ENCODE results near the gene PIP4K2A.

PIP4K2A gene

GRCh38 chr10:22666287-22667092 is 47.9 kb downstream of the PIP4K2A start:
- DNase-seq (peak; percentile 50), ATAC-seq (peak; percentile 88)

DNA sequence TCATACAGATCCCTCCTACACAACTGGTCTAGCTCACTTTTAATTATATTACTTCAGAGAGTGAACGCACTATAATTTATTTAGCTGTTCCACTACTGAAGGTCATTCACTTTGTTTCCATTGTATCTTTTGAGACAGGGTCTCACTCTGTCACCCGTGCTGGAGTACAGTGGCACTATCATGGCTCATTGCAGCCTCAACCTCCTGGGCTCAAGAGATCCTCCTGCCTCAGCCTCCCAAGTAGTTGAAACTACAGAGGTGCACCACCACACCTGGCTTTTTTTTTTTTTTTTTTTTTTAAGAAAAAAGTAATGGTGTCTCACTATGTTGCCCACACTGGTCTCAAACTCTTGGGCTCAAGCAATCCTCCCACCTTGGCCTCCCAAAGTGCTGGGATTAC is 49.0 kb downstream of the PIP4K2A start:
- ATAC-seq: no peak
- no peak for DNase-seq

DNA sequence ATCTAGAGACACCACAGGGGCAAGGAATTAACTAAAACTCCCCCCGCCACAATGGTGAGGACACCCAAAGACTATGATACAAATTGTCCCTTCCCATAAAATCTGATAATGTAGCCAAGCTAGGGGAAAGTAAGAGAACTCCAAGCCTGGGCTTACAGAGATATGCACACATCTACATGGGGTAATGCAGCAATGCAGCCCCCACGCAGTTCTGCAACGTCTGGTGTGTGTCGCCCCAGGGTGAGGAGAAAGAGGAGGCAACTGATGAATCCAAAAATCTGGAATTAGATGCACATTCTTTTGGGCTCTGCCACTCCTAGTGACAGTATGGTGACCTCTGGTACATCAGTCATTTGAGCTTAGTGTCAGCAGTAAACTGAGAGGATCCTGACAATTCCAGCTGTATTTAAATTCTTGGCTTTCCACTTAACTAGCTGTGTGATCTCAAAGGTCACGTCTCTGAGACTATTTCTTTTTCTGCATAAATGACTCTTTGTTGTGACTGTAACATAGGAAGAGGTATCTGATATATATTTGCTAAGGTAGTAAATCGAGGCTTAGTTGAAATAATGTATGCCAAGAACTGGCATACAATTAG is 51.5 kb downstream of the PIP4K2A start:
- DNase-seq: no peak
- peak; percentile 19 for ATAC-seq

DNA sequence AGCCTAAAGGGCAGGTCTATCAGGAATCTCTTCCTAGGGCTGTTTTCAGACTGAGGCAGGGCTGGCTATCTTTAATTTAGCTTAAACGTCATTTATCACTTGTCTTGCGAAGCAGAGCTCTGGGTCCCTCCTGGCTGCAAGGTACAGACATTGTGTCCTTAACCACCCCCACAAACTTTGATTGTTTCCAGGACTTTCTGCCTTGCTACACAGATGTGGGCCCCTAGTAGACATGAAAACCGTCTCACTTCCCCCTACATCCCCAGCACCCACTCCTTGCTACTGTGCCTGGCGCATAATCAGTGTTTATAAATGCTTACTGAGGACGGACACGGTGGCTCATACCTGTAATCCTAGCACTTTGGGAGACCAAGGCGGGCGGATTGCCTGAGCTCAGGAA is 54.5 kb downstream of the PIP4K2A start:
- no peak for DNase-seq
- no peak for ATAC-seq

DNA sequence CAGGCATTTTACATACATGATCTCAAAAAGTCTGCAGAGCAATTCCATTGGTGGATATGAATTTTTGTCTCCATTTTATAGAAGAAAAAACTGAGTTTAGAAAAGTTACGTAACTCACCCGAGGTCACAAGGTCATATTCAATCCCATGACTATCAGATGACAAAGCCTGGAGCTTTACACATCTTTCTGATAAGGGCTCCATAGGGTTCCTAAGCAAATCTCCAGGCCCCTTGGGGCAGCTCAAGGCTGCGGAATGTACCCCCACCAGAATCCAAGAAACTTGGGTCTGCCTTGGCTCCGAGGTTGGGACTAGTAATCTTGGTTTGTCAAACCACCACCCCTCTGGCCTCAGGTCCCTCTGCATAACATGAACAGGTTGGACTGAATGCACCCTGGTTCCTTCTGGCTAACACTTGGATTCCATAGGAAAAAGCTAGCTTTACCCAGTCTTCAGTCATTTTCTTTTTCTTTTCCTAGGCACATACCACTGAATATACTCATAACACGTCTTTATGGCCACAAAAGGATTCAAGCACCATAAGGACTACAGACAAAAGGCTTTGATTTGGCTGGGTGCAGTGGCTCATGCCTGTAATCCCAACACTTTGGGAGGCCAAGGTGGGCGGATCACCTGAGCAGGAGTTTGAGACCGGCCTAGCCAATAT is 55.5 kb downstream of the PIP4K2A start:
- ATAC-seq (no peak), DNase-seq (no peak)

DNA sequence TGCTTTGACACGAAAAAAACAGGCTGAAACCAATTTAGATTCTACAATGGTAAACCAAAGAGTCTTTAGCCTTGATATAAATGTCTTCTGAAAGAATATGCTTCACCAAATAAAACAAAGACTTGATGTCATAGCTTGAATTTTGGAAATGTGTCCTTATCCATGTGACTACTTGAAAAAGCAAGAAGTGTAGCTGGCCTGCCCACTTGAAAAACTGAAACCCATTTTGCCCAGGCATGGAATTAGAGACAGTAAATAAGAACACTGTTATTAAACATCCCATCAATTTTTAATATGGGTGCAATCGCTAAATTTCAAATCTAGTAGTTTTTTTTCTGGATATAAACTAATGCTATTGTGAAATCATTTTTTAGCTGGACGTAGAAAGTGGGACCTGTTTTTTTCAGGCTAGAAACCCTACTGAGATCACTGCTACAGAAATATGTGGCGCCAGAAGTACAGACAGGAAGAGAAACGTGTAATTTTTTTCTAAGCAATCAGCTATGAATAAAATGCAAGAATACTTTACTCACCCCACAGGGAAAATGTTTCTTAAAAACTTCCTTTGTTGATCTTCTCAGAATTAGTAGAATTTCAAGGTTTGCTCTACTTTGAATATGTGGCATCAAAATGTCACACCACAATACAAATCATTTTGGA is 56.7 kb downstream of the PIP4K2A start:
- peak; percentile 30 for ATAC-seq
- no peak for DNase-seq

DNA sequence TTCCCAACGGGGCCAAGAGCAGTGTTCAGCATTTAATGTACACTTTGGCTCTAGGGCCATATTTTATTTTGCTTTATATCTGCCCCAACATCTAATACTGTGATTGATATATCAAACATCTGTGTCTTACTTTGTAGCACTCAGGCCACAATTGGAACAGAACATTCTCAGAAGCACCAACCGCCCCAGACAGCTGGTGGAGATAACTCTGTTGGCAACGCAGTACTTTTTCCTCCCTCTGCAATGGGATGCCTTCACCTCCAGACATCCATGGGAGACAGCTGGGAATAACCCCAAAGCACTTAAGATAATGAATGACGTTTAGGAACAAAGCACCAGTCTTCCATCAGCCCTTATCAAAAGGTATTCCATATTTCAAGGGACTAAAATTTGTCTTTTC is 57.4 kb downstream of the PIP4K2A start:
- no peak for DNase-seq

GRCh38 chr10:22656036-22656435 is 58.3 kb downstream of the PIP4K2A start:
- ATAC-seq (no peak), DNase-seq (no peak)

More for the DNA sequence above, 57.4 kb downstream of the PIP4K2A start:
- ATAC-seq: no peak

GRCh38 chr10:22655312-22655981 is 58.9 kb downstream of the PIP4K2A start:
- DNase-seq: no peak
- no peak for ATAC-seq

- ATAC-seq (peak; percentile 72), DNase-seq (peak; percentile 59)
Observed at GRCh38 chr10:22652988-22653481, 61.3 kb downstream of the PIP4K2A start.

- DNase-seq (peak; percentile 67), ATAC-seq (no peak)
Observed at GRCh38 chr10:22651276-22651980, 63.0 kb downstream of the PIP4K2A start.

- ATAC-seq (no peak), DNase-seq (no peak)
Observed at GRCh38 chr10:22649994-22650393, 64.4 kb downstream of the PIP4K2A start.

- DNase-seq: peak; percentile 57
- peak; percentile 31 for ATAC-seq
Observed at GRCh38 chr10:22649390-22649841, 65.0 kb downstream of the PIP4K2A start.

GRCh38 chr10:22648547-22648961 is 65.8 kb downstream of the PIP4K2A start:
- DNase-seq (no peak), ATAC-seq (peak; percentile 24)

- DNase-seq: no peak
- no peak for ATAC-seq
Observed at GRCh38 chr10:22647244-22647643, 67.1 kb downstream of the PIP4K2A start.

- peak; percentile 62 for ATAC-seq
- no peak for DNase-seq
Observed at GRCh38 chr10:22646388-22646853, 68.0 kb downstream of the PIP4K2A start.

DNA sequence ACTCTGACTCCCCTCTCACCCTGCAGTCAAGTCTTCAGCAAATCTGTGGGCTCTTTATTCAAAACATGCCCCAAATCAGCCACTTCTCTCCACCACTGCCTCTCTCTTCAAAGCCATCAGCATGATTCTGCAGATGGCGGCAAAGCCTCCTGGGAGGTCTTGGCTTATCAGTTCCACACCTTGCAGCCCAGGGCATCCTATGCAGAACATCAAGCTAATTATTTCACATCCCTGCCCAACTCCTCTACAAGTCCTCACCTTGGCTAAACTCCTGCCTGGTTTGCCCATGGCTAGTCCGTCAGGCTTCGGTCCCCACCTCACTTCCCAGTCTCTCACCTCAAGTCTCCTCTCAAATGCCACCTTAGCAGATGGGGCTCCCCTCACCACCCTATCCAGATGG is 70.2 kb downstream of the PIP4K2A start:
- ATAC-seq (no peak), DNase-seq (no peak)

GRCh38 chr10:22643775-22644174 is 70.6 kb downstream of the PIP4K2A start:
- DNase-seq (no peak), ATAC-seq (no peak)

DNA sequence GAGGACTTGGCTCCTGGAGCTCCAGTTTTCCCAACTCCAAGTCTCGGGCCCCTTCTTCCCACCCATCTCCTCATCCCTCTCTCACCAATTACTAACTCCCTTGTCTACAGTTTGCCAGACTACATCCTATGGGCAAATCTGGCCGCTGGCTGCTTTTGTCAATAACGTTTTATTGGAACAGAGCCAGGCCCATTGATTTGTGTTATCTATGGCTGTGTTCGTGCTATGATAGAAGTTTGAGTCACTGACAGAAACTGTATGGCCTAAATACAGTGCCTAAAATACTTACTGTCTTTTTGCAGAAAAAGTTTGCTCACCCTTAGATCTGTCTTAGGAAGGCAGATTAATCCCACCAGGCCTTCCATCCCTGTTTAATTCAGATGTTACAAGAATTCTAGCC is 71.3 kb downstream of the PIP4K2A start:
- ATAC-seq: no peak
- no peak for DNase-seq

- no peak for ATAC-seq
- DNase-seq: no peak
Observed at GRCh38 chr10:22641743-22642142, 72.6 kb downstream of the PIP4K2A start.

DNA sequence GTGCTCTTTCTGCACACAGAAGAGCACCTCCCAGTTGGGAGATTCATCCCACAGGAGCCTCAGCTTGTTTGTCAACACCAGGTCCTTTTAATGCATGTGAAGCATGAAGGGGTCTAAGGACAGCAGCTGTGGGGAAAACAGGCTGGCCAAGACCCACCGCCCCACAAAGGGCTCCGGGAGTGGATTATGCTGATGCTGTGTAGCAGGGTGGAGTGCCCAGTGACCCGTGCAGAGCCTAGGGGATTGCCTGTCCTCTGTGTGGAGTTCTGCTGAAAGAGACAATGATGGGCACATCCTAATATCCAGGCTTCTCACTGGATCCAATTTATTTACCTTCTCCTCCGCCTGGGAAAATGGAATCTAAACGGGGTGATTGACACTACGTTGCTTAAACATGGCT is 74.0 kb downstream of the PIP4K2A start:
- no peak for ATAC-seq
- DNase-seq: no peak

Measured in stimulated activated naive CD8-positive, alpha-beta T cell treated with anti-CD3 and anti-CD28 coated beads, Interleukin-15, Interleukin-2, amounts not matched to agents 100 U/mL and 50 U/mL, for 24 hours (primary cell).